NCI-H2107 treated with DMSO at 0.1 percent for 48 hours (cell line): Measurements from ENCODE around the gene TMEM147.
"Not testable (repeated sequence)": the region's sequence is repeated elsewhere in the genome, so short reads cannot be mapped to it uniquely, and the experiment has no call there.

ENCODE experiments used
- DNase-seq: peaks from one replicate; lab custom pipeline; 2025; ENCODE audit not compliant: unreplicated experiment; lab: John Stamatoyannopoulos, UW

Gene TMEM147

GRCh38 chr19:35560677-35561076 is 15.3 kb downstream of the TMEM147 start:
- DNase-seq: no peak

DNA sequence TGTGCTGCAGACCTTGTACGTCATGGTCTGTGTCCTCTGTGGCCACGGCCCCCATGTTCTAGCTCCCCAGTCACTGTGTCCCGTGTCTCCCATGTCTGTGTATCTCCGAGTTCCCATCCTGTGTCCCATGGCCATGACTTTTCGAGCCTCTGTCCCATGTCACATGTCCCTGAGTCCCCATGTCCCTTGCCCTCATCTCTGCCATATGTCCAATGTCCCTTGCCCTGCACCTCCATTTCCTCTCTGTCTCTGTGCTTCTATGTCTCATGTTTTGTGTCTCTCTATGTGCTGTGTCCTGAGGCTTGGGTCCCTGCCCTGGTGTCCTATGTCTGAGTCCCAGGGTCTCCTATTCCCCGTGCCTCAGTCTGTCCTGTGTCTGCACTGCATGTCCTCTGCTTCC is 16.0 kb downstream of the TMEM147 start:
- DNase-seq: no peak

- no peak for DNase-seq
Observed at GRCh38 chr19:35562336-35562735, 16.9 kb downstream of the TMEM147 start.

GRCh38 chr19:35562776-35563175 is 17.4 kb downstream of the TMEM147 start:
- no peak for DNase-seq

DNA sequence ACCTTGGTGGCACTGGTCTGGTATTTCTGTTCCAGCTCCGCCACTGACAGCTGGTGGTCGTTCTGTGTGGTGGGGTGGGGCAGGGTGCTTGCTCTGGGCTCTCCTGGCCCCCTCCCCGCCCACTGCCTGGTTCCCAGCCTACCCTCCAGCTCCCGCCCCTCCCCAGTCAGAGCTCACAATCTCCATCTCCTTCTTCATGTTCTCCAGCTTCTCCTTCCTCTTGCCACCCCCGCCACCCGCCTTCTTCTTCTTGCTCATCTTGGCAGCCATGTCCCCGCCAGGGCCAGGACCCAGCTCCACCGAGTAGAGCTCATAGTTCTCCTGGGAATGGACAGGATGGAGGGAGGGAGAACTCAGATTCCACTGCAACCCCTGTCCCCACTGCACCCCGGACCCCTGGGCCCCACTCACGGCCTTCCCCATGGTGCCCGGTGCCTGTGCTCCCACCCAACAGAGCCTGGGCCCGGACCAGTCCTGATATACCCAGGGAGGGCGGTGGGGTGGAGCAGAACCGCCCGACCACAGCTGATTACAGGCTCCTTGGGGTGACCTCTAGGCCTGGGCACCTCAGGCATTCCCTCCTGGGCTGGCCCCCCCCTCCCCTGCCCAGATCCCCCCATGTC is 17.9 kb downstream of the TMEM147 start, which contains the start of gene ATP4A:
ATP4A (minus strand) TSS at position 452 of the 623 bp plus-strand sequence; CDS start at position 423, 29 bp downstream.
- DNase-seq: no peak

GRCh38 chr19:35565016-35565856 is 19.8 kb downstream of the TMEM147 start:
- no peak for DNase-seq

DNA sequence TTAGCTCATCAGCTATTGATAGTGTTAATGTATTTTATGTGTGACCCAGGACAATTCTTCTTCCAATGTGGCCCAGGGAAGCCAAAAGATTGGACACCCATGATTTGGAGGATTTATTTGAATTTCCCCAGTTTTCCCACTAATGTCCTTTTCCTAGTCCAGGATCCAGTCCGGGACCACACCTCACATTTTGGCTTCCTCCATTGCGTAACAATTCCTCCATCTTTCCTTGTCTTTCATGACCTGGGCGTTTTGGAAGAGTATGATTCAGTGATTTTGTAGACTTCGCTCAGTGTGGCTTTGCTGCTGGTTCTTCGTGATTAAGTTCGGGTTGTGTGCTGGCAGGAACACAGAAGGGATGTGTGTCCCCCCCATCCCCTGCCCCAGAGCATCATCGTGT is 21.3 kb downstream of the TMEM147 start:
- no peak for DNase-seq

DNA sequence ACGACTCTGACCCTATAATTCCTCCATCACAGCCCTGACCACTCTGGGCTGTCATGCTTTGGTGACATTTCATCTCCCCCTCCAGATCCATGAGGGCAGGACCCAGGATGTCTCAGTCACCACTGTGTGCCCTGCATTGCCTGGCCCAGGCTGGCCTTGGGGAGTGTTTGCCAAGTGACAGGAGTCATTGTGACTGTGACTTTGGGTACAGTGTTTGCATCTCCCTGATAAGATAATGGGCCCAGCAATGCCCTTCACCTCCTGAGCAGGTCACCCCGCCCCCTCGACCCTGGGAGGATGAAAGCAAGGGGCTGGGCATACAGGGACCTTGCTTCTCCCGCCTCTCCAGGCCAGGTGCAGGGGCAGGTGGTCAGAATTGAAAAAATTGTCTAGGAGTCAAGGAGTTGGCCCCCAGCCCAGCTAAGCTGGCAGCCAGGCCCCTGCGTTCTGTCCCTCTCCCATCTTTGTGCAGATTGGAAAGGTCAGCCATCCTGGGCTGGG is 23.9 kb downstream of the TMEM147 start:
- no peak for DNase-seq

DNA sequence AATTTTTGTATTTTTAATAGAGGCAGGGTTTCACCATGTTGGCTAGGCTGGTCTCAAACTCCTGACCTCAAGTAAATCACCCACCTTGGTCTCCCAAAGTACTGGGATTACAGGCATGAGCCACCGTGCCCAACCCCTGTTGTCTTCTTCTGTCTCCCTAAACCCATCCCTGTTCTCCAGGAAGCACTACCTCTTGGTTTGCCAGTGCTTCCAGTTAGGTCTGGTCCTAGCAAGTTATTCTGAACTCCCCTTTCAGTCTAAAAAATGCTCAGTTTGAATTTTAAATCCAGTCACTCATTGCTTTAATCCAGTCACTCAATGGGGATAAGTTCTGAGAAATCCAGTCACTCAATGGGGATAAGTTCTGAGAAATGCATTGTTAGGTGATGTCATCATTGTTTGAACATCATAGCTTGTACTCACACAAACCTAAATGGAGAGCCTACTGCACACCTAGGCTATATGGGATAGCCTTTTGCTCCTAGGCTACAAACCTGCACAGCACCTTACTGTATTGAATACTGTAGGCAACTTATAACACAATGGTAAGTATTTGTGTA is 26.1 kb downstream of the TMEM147 start:
- no peak for DNase-seq

DNA sequence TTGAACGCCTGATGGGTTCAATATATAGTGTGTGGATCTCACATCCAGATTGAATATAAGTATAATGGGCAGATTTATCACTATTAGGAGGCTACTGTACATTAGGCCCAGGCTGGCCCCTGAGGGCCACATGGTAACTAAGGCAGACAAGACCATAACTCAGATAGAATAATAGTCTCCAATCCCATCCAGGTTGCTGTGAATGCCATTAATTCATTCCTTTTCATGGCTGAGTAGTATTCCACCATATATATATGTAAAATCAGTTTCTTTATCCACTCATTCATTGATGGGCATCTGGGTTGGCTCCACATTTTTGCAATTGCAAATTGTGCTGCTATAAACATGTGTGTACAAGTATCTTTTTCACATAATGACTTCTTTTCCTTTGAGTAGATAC is 32.5 kb downstream of the TMEM147 start:
- DNase-seq: no peak

GRCh38 chr19:35578707-35579106 is 33.3 kb downstream of the TMEM147 start:
- DNase-seq: no peak

GRCh38 chr19:35582760-35583159 is 37.3 kb downstream of the TMEM147 start:
- no peak for DNase-seq

- no peak for DNase-seq
Observed at GRCh38 chr19:35585848-35586247, 40.4 kb downstream of the TMEM147 start, which contains the start of gene PMIS2. PMIS2 (plus strand) TSS chr19:35586173; CDS start chr19:35586260, 87 bp downstream.

GRCh38 chr19:35587321-35587720 is 41.9 kb downstream of the TMEM147 start:
- DNase-seq: no peak

DNA sequence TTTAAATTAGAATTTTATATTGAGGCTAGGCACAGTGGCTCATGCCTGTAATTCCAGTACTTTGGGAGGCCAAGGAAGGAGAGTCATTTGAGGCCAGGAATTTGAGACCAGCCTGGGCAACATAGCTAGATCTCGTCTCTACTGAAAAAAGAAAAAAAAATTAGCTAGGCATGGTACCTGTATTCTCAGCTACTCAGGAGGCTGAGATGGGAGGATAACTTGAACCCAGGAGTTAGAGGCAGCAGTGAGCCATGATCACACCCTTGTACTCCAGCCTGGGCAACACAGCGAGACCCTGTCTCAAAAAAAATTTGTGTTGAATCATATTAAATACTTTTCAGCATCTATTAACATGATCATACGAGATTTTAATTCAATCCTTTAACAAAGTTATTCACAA is 45.4 kb downstream of the TMEM147 start:
- no peak for DNase-seq

DNA sequence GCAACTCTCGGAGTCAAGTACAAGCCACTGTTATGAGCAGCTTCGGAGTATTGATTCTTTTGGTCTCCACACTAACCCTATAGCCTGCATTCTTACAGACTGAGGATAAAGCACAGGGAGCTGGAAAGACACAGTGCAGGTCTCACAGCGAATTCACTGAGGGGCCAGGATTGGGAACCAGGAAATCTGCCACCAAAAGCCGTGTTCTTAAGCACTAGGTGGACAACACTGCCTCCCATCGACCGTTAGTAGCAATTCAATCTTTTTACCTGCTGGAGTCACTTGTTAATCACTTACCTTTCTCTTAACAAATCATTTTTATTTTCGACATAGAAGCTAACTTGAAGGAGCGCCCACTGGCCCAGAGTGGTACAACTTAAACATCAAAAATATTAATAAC is 46.8 kb downstream of the TMEM147 start:
- peak; percentile 30 for DNase-seq

- not testable (repeated sequence) for DNase-seq
Observed at GRCh38 chr19:35595026-35595425, 49.6 kb downstream of the TMEM147 start.

DNA sequence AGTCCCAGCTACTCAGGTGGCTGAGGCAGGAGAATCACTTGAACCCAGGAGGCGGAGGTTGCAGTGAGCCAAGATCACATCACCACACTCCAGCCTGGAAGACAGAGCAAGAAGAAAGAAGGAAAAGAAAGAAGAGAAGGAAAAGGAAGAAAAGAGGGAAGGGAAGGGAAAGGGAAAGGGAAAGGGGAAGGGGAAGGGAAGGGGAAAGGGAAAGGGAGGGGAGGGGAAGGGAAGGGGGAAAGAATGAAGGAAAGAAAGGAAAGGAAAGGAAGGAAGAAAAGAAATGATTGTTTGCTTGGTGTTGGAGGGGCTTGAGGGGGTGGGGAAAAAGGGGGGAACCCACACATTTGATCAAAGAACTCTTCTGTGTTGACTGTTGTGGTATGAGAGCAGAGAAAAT is 50.5 kb downstream of the TMEM147 start:
- no peak for DNase-seq

GRCh38 chr19:35596366-35596999 is 51.1 kb downstream of the TMEM147 start:
- no peak for DNase-seq
